C4-2B (cell line): Measurements from ENCODE around the gene NAB2.

Experiments used
- CTCF ChIP-seq: fragments of 450-650 bp; conservative IDR thresholded peaks from 2 replicates; pipeline ENCODE4 v1.5.1; 2017; ENCODE audit warnings: mild to moderate bottlenecking
- ZFX ChIP-seq: fragments of 450-650 bp; IDR thresholded peaks from 2 replicates; pipeline ENCODE4 v1.6.1; 2017

GRCh38 chr12:57134949-57135348 lies 46.0 kb downstream of the NAB2 start:
- TF ChIP-seq CTCF (no peak), ZFX (no peak)
